Measurements from ENCODE around the gene CPA3.
A peak's percentile ranks its signal among the peaks of the same experiment; 100 is the strongest.

Gene CPA3

DNA sequence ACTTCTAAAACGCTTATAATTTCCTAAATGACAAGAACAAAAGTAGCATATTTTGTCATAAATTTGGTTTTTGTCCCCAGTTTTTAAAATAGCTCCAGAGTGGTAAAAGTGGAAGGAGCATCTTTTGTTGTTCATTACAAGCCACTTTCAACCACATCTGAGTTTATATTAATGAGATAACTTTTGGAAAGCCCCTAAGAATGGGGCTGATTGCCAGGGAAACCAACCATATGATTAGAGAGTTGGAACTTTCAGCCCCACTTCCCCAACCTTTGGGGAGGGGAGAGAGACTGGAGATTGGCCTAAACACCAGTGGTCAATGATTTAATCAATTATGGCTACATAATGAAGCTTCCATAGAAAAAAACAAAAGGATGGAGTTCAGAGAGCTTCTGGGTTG lies 57.4 kb downstream of the CPA3 start:
- Histone ChIP-seq H3K36me3 (ENCODE audit: control insufficient read depth in 1 of 2, insufficient read depth in 2 of 2, low read depth in 1 of 2, low read length in 2 of 2) (no peaks in the 10 kb centered on the region), H3K9me3 (ENCODE audit: control insufficient read depth, low read length) (no peaks in the 10 kb centered on the region), H2AFZ (ENCODE audit: low read depth, low read length) (no peak overlapping the region), H3K4ac (ENCODE audit: low read depth in 1 of 2, low read length in 2 of 2) (no peak overlapping the region), H3K27ac (ENCODE audit: low read length, poor library complexity, severe bottlenecking) (no peak overlapping the region), H2AK5ac (ENCODE audit: low read length, severe bottlenecking) (no peak overlapping the region), H3K27me3 (ENCODE audit: control insufficient read depth in 1 of 2, insufficient read depth in 1 of 2, low read length in 2 of 2) (no peaks in the 10 kb centered on the region), H3K23ac (ENCODE audit: low read length in 2 of 2) (no peak overlapping the region), H2BK5ac (ENCODE audit: low read depth, low read length, poor library complexity, severe bottlenecking) (no peak overlapping the region), H2BK12ac (ENCODE audit: low read length in 2 of 2) (no peak overlapping the region), H2BK15ac (ENCODE audit: low read depth, poor library complexity, severe bottlenecking) (no peak overlapping the region), H3K4me1 (ENCODE audit: control insufficient read depth, insufficient read depth, low read depth, low read length) (no peaks in the 10 kb centered on the region), H4K8ac (ENCODE audit: low read length) (no peak overlapping the region), H2BK120ac (ENCODE audit: low read depth, low read length) (no peak overlapping the region), H3K9ac (ENCODE audit: low read length) (no peak overlapping the region), H3K4me3 (ENCODE audit: insufficient read depth in 1 of 2, low read depth in 1 of 2, low read length in 2 of 2) (no peak overlapping the region), H3K4me2 (ENCODE audit: low read length, poor library complexity, severe bottlenecking) (no peak overlapping the region), H3K14ac (ENCODE audit: low read length in 2 of 2) (no peak overlapping the region), H3K79me1 (replicated peaks; ENCODE audit: low read length, poor library complexity, severe bottlenecking) (no peaks in the 10 kb centered on the region), H4K91ac (ENCODE audit: low read length) (no peak overlapping the region), H3K18ac (ENCODE audit: low read depth in 1 of 2, low read length in 2 of 2) (no peak overlapping the region)
- WGBS = no CpG with 5 or more reads among the region's 1 CpG
- no peak for DNase-seq

DNA sequence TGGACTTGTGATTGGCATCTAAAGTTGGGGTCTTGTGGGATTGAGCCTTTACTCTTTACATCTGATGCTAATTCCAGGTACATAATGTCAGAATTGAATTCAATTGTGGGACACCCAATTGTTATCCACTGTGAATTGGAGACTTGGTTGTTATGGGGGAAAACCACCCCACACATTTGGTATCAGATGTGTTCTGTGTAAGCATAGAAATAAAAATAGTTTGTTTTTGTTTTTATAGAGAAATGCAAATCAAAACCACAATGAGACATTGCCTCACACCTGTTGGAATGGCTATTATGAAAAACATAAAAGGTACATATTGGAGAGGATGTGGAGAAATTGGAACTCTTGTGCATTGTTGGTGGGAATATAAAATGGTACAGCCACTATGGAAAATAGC lies 58.5 kb downstream of the CPA3 start:
- no peaks in the 10 kb centered on the region for H3K79me1 ChIP-seq (replicated peaks; ENCODE audit: low read length, poor library complexity, severe bottlenecking)
- H3K23ac ChIP-seq (ENCODE audit: low read length in 2 of 2) = no peak overlapping the region
- no peak overlapping the region for H2AK5ac ChIP-seq (ENCODE audit: low read length, severe bottlenecking)
- no peak overlapping the region for H3K4ac ChIP-seq (ENCODE audit: low read depth in 1 of 2, low read length in 2 of 2)
- no peak overlapping the region for H3K18ac ChIP-seq (ENCODE audit: low read depth in 1 of 2, low read length in 2 of 2)
- H3K4me1 ChIP-seq (ENCODE audit: control insufficient read depth, insufficient read depth, low read depth, low read length) = no peaks in the 10 kb centered on the region
- H3K14ac ChIP-seq (ENCODE audit: low read length in 2 of 2) = no peak overlapping the region
- H2BK120ac ChIP-seq (ENCODE audit: low read depth, low read length) = no peak overlapping the region
- no peak overlapping the region for H2BK15ac ChIP-seq (ENCODE audit: low read depth, poor library complexity, severe bottlenecking)
- H3K27ac ChIP-seq (ENCODE audit: low read length, poor library complexity, severe bottlenecking) = no peak overlapping the region
- no peaks in the 10 kb centered on the region for H3K36me3 ChIP-seq (ENCODE audit: control insufficient read depth in 1 of 2, insufficient read depth in 2 of 2, low read depth in 1 of 2, low read length in 2 of 2)
- H2AFZ ChIP-seq (ENCODE audit: low read depth, low read length) = no peak overlapping the region
- H3K9me3 ChIP-seq (ENCODE audit: control insufficient read depth, low read length) = no peaks in the 10 kb centered on the region
- no peak overlapping the region for H3K4me3 ChIP-seq (ENCODE audit: insufficient read depth in 1 of 2, low read depth in 1 of 2, low read length in 2 of 2)
- no peak overlapping the region for H4K8ac ChIP-seq (ENCODE audit: low read length)
- H3K4me2 ChIP-seq (ENCODE audit: low read length, poor library complexity, severe bottlenecking) = no peak overlapping the region
- no peak overlapping the region for H2BK12ac ChIP-seq (ENCODE audit: low read length in 2 of 2)
- H4K91ac ChIP-seq (ENCODE audit: low read length) = no peak overlapping the region
- H3K27me3 ChIP-seq (ENCODE audit: control insufficient read depth in 1 of 2, insufficient read depth in 1 of 2, low read length in 2 of 2) = no peaks in the 10 kb centered on the region
- DNase-seq = no peak
- no peak overlapping the region for H3K9ac ChIP-seq (ENCODE audit: low read length)
- H2BK5ac ChIP-seq (ENCODE audit: low read depth, low read length, poor library complexity, severe bottlenecking) = no peak overlapping the region

GRCh38 chr3:148924562-148924961 lies 59.5 kb downstream of the CPA3 start:
- 38% methylated on average over 2 of the region's 3 CpGs for WGBS

DNA sequence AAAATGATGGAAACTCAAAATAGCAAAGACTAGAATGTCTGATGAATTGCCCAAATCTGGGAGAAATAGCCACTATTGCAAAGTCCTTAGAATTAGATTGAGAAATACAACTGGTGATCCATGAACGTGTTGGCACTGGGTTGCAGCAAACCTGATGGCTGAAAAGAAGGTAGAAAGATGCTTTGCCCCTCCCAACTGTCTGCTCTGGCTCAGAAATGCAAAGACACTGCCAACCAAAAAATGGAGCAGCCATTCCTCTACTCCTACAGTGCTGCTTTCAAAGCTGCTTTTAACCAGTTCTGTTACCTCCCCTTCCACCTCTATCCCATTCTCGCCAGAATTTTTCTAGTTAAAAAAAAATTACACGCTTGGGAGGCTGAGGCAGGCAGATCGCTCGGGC lies 60.7 kb downstream of the CPA3 start:
- H3K27ac ChIP-seq (ENCODE audit: low read length, poor library complexity, severe bottlenecking) = no peak overlapping the region
- H3K18ac ChIP-seq (ENCODE audit: low read depth in 1 of 2, low read length in 2 of 2) = no peak overlapping the region
- H2BK12ac ChIP-seq (ENCODE audit: low read length in 2 of 2) = no peak overlapping the region
- H3K9ac ChIP-seq (ENCODE audit: low read length) = no peak overlapping the region
- no peak overlapping the region for H2AFZ ChIP-seq (ENCODE audit: low read depth, low read length)
- no peak overlapping the region for H3K4me2 ChIP-seq (ENCODE audit: low read length, poor library complexity, severe bottlenecking)
- no peaks in the 10 kb centered on the region for H3K9me3 ChIP-seq (ENCODE audit: control insufficient read depth, low read length)
- H2AK5ac ChIP-seq (ENCODE audit: low read length, severe bottlenecking) = no peak overlapping the region
- no peak overlapping the region for H4K8ac ChIP-seq (ENCODE audit: low read length)
- no peak for DNase-seq
- H3K14ac ChIP-seq (ENCODE audit: low read length in 2 of 2) = no peak overlapping the region
- 88% methylated on average over 5 of the region's 5 CpGs for WGBS
- H3K36me3 ChIP-seq (ENCODE audit: control insufficient read depth in 1 of 2, insufficient read depth in 2 of 2, low read depth in 1 of 2, low read length in 2 of 2) = no peaks in the 10 kb centered on the region
- no peak overlapping the region for H4K91ac ChIP-seq (ENCODE audit: low read length)
- no peak overlapping the region for H3K4me3 ChIP-seq (ENCODE audit: insufficient read depth in 1 of 2, low read depth in 1 of 2, low read length in 2 of 2)
- no peak overlapping the region for H3K23ac ChIP-seq (ENCODE audit: low read length in 2 of 2)
- no peak overlapping the region for H3K4ac ChIP-seq (ENCODE audit: low read depth in 1 of 2, low read length in 2 of 2)
- H3K4me1 ChIP-seq (ENCODE audit: control insufficient read depth, insufficient read depth, low read depth, low read length) = no peaks in the 10 kb centered on the region
- H3K79me1 ChIP-seq (replicated peaks; ENCODE audit: low read length, poor library complexity, severe bottlenecking) = no peaks in the 10 kb centered on the region
- H2BK5ac ChIP-seq (ENCODE audit: low read depth, low read length, poor library complexity, severe bottlenecking) = no peak overlapping the region
- no peak overlapping the region for H2BK120ac ChIP-seq (ENCODE audit: low read depth, low read length)
- H2BK15ac ChIP-seq (ENCODE audit: low read depth, poor library complexity, severe bottlenecking) = no peak overlapping the region
- no peaks in the 10 kb centered on the region for H3K27me3 ChIP-seq (ENCODE audit: control insufficient read depth in 1 of 2, insufficient read depth in 1 of 2, low read length in 2 of 2)

More at GRCh38 chr3:148924562-148924961, 59.5 kb downstream of the CPA3 start:
- Histone ChIP-seq H3K14ac (ENCODE audit: low read length in 2 of 2) (no peak overlapping the region), H3K4me3 (ENCODE audit: insufficient read depth in 1 of 2, low read depth in 1 of 2, low read length in 2 of 2) (no peak overlapping the region), H3K4me2 (ENCODE audit: low read length, poor library complexity, severe bottlenecking) (no peak overlapping the region), H4K91ac (ENCODE audit: low read length) (no peak overlapping the region), H3K4ac (ENCODE audit: low read depth in 1 of 2, low read length in 2 of 2) (no peak overlapping the region), H3K79me1 (replicated peaks; ENCODE audit: low read length, poor library complexity, severe bottlenecking) (no peaks in the 10 kb centered on the region), H3K27ac (ENCODE audit: low read length, poor library complexity, severe bottlenecking) (no peak overlapping the region), H2AFZ (ENCODE audit: low read depth, low read length) (no peak overlapping the region), H4K8ac (ENCODE audit: low read length) (no peak overlapping the region), H3K27me3 (ENCODE audit: control insufficient read depth in 1 of 2, insufficient read depth in 1 of 2, low read length in 2 of 2) (no peaks in the 10 kb centered on the region), H2BK120ac (ENCODE audit: low read depth, low read length) (no peak overlapping the region), H3K23ac (ENCODE audit: low read length in 2 of 2) (no peak overlapping the region), H3K9me3 (ENCODE audit: control insufficient read depth, low read length) (no peaks in the 10 kb centered on the region), H3K9ac (ENCODE audit: low read length) (no peak overlapping the region), H2BK5ac (ENCODE audit: low read depth, low read length, poor library complexity, severe bottlenecking) (no peak overlapping the region), H2BK15ac (ENCODE audit: low read depth, poor library complexity, severe bottlenecking) (no peak overlapping the region), H2BK12ac (ENCODE audit: low read length in 2 of 2) (no peak overlapping the region), H3K36me3 (ENCODE audit: control insufficient read depth in 1 of 2, insufficient read depth in 2 of 2, low read depth in 1 of 2, low read length in 2 of 2) (no peaks in the 10 kb centered on the region), H3K4me1 (ENCODE audit: control insufficient read depth, insufficient read depth, low read depth, low read length) (no peaks in the 10 kb centered on the region), H3K18ac (ENCODE audit: low read depth in 1 of 2, low read length in 2 of 2) (no peak overlapping the region), H2AK5ac (ENCODE audit: low read length, severe bottlenecking) (no peak overlapping the region)
- peak; percentile 79 for DNase-seq
